ACC112 (cell line): ENCODE measurements around the gene RPL14.
"Not testable (repeated sequence)": the region's sequence is repeated elsewhere in the genome, so short reads cannot be mapped to it uniquely, and the experiment has no call there.

Experiments
- H2AFZ ChIP-seq: fragments of 200-600 bp; sonication (generic); one replicate; pipeline ENCODE4 v1.6.0; 2017; ENCODE audit warnings: antibody characterized with exemption, low read length; ENCODE audit not compliant: unreplicated experiment
- H3K27ac ChIP-seq: fragments of 200-600 bp; sonication (generic); 2 replicates; pipeline ENCODE4 v1.5.1; 2014; ENCODE audit warnings: low read depth, mild to moderate bottlenecking, antibody characterized with exemption, low read length, moderate library complexity
- H3K27me3 ChIP-seq: fragments of 200-600 bp; sonication (generic); 2 replicates; pipeline ENCODE4 v1.6.1; 2014; ENCODE audit warnings: mild to moderate bottlenecking, antibody characterized with exemption, low read length, moderate library complexity, mixed read lengths; ENCODE audit not compliant: insufficient read depth
- H3K36me3 ChIP-seq: fragments of 200-600 bp; sonication (generic); 2 replicates; pipeline ENCODE4 v1.6.1; 2016; ENCODE audit warnings: mild to moderate bottlenecking, antibody characterized with exemption, low read length, moderate library complexity, mixed read lengths; ENCODE audit not compliant: insufficient read depth
- H3K4me1 ChIP-seq: fragments of 200-600 bp; sonication (generic); one replicate; pipeline ENCODE4 v1.6.1; 2016; ENCODE audit warnings: low read length, mixed read lengths; ENCODE audit not compliant: insufficient read depth, unreplicated experiment, control insufficient read depth
- H3K4me3 ChIP-seq: fragments of 200-600 bp; sonication (generic); 2 replicates; pipeline ENCODE4 v1.5.1; 2014; ENCODE audit warnings: mild to moderate bottlenecking, low read depth, low read length
- H3K79me2 ChIP-seq: fragments of 200-600 bp; sonication (generic); one replicate; pipeline ENCODE4 v1.6.0; 2016; ENCODE audit warnings: low read length; ENCODE audit not compliant: control insufficient read depth, unreplicated experiment, insufficient read depth

Gene RPL14

GRCh38 chr3:40462838-40463237 is 5.7 kb downstream of the RPL14 start:
- not testable (repeated sequence) for H2AFZ ChIP-seq, H3K27me3 ChIP-seq, H3K27ac ChIP-seq, H3K4me3 ChIP-seq
- peaks cover 23% of the 10 kb centered on the region for H3K79me2 ChIP-seq
- H3K4me1 ChIP-seq = peaks cover 20% of the 10 kb centered on the region
- H3K36me3 ChIP-seq = peaks cover 36% of the 10 kb centered on the region

GRCh38 chr3:40463579-40463978 is 6.4 kb downstream of the RPL14 start:
- Histone ChIP-seq H3K27ac (no peak overlapping the region), H3K79me2 (peaks cover 16% of the 10 kb centered on the region), H3K4me1 (peaks cover 16% of the 10 kb centered on the region), H2AFZ (no peak overlapping the region), H3K4me3 (no peak overlapping the region), H3K36me3 (peaks cover 31% of the 10 kb centered on the region), H3K27me3 (no peaks in the 10 kb centered on the region)

- no peak overlapping the region for H3K4me3 ChIP-seq
- H3K79me2 ChIP-seq = peaks cover 7% of the 10 kb centered on the region
- H3K27ac ChIP-seq = no peak overlapping the region
- H3K27me3 ChIP-seq = no peaks in the 10 kb centered on the region
- peaks cover 8% of the 10 kb centered on the region for H3K4me1 ChIP-seq
- no peak overlapping the region for H2AFZ ChIP-seq
- peaks cover 23% of the 10 kb centered on the region for H3K36me3 ChIP-seq
These were observed 7.4 kb downstream of the RPL14 start for GRCh38 chr3:40464339-40465110.

GRCh38 chr3:40465111-40465407 is 7.9 kb downstream of the RPL14 start:
- H3K36me3 ChIP-seq = peaks cover 21% of the 10 kb centered on the region

DNA sequence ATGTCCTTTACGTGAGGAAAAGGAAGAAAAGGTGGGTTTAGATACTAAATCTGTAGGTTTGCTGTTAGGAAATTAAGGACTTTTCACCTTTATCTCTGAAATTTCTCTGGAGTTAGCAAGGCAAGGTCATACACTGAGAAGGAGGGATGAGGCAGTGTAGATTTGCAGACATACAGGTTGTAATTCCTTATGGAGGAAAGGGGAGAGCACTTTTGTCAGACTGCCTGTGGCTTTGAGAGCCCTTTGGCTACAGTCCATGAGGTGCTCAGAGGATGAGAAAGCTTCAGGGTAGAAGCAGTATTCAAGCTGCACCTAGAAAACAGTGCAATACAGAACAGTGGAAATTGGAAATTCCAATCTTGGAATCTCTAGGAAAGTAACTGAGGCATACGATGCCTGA is 8.3 kb downstream of the RPL14 start:
- Histone ChIP-seq H3K4me3 (no peak overlapping the region), H2AFZ (no peak overlapping the region), H3K27ac (no peak overlapping the region), H3K4me1 (peaks cover under 1% of the 10 kb centered on the region), H3K27me3 (no peaks in the 10 kb centered on the region), H3K79me2 (no peaks in the 10 kb centered on the region), H3K36me3 (peaks cover 17% of the 10 kb centered on the region)

More at GRCh38 chr3:40465111-40465407, 7.9 kb downstream of the RPL14 start:
- Histone ChIP-seq H2AFZ (no peak overlapping the region), H3K27me3 (no peaks in the 10 kb centered on the region), H3K4me1 (peaks cover 4% of the 10 kb centered on the region), H3K27ac (no peak overlapping the region), H3K79me2 (peaks cover 3% of the 10 kb centered on the region), H3K4me3 (no peak overlapping the region)

GRCh38 chr3:40468018-40468417 is 10.9 kb downstream of the RPL14 start:
- H3K27ac ChIP-seq = no peak overlapping the region
- no peaks in the 10 kb centered on the region for H3K79me2 ChIP-seq
- H3K4me3 ChIP-seq = no peak overlapping the region
- H3K4me1 ChIP-seq = no peaks in the 10 kb centered on the region
- no peak overlapping the region for H2AFZ ChIP-seq
- peaks cover 6% of the 10 kb centered on the region for H3K36me3 ChIP-seq
- H3K27me3 ChIP-seq = no peaks in the 10 kb centered on the region

DNA sequence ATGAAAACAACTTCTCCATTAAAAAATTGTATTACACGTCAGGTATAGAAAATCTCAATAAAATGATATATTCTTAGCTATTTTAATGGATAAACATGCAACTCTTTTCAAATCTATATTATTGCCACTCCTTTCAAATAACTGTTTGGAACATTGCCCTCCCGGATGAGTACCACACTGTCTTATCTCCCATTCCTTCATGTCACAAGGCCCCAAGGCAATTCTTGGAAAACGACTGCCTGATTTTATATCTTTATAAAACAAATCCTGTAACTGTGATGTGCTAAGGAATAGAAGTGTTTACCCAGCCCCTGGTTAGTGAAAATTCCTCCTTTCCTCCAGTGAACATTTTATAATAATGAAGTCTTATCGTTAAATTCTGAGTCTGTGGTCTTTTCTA is 13.6 kb downstream of the RPL14 start:
- Histone ChIP-seq H3K4me1 (no peaks in the 10 kb centered on the region), H3K4me3 (no peak overlapping the region), H3K79me2 (no peaks in the 10 kb centered on the region), H3K27ac (no peak overlapping the region), H3K27me3 (no peaks in the 10 kb centered on the region), H2AFZ (no peak overlapping the region), H3K36me3 (no peaks in the 10 kb centered on the region)

DNA sequence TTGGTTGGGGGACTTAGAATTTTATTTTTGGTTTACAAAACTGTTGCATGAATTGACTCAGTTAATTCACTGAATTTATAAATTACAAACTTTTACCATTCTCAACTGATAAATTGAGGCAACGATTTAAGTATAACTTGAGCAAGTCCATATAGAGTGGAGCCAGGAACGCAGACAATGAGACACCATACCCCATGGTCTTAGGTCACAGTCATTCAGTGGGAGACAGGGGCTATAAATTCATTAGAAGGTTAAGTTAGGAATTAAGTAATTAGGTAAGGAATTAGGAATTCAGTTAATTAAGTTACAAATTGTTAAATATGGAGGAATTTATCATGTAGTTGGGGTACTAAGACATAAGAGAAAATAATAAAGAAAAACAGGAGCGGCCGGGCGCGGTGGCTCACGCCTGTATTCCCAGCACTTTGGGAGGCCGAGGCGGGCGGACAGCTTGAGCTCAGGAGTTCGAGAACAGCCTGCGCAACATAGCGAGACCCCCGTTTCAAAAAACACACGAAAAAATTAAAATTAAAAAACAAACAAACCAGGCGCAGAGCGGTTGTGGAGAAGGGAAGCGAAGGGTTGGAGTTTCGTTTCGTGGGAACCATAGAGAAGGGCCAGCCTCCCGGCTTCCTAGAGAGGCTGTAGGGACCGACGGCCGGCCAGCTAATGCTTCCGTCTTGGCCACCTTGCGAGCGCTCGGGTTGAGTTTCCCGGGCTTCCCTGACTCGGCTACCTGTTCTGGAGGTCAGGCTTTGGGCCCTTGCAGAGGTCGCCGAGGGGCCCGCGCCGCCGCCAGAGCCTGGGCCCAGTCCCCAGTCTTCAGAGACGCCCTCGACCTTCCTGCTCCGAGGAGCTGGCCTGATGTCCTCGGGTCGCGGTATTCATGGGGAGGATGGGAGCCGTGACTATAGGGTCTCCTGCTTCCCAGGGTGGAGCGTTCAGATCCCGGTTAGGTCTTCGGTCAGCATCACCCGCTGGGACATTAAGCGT is 19.6 kb downstream of the RPL14 start, which contains the start of gene ZNF619:
TSS of gene ZNF619 (plus strand) at position 645 of the 993 bp plus-strand sequence. CDS start 858 bp downstream, outside the sequence.
- Histone ChIP-seq H3K36me3 (peaks cover 6% of the 10 kb centered on the region; the same call in 1 of the 2 replicates), H3K27ac (peak within 1 kb of the TSS; percentile 35; the same call in 1 of the 2 replicates), H3K27me3 (no peaks in the 10 kb centered on the region), H2AFZ (peak within 1 kb of the TSS; percentile 99), H3K4me3 (peak within 1 kb of the TSS; percentile 88), H3K4me1 (peaks cover 9% of the 10 kb centered on the region), H3K79me2 (no peaks in the 10 kb centered on the region)

DNA sequence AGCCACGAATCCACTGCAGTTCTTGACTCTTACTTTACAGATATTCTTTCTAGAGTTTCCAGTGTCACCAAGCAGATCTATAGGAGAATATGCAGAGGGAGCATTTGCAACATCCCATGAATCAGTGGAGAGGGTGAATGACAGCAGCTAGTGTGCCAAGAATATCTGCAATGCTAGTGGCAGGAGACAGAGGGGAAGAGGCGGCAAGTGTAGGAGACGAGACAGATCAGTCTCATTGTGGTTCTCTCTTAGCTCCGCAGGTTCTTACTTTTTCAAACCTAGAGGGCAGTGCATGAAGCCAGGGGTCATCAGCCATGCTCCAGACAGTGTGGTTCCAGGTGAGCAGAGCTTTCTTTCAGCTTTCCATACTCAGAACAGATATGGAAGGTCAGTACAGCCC is 20.5 kb downstream of the RPL14 start:
- H3K27me3 ChIP-seq = no peaks in the 10 kb centered on the region
- H3K4me3 ChIP-seq = peak overlapping the region; percentile 88
- H3K27ac ChIP-seq = no peak overlapping the region
- peaks cover 7% of the 10 kb centered on the region; the same call in 1 of the 2 replicates for H3K36me3 ChIP-seq
- H3K4me1 ChIP-seq = peaks cover 9% of the 10 kb centered on the region
- peak overlapping the region; percentile 99 for H2AFZ ChIP-seq
- no peaks in the 10 kb centered on the region for H3K79me2 ChIP-seq

DNA sequence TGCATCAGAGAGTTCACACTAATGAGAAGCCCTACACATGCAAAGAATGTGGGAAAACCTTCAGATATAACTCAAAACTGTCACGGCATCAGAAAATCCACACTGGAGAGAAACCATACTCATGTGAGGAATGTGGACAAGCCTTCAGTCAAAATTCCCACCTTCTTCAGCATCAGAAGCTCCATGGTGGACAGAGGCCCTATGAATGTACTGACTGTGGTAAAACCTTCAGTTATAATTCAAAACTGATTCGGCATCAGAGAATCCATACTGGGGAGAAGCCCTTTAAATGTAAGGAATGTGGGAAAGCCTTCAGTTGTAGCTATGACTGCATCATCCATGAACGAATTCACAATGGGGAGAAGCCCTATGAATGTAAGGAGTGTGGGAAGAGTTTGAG is 30.0 kb downstream of the RPL14 start:
- no peak overlapping the region for H3K4me3 ChIP-seq
- no peaks in the 10 kb centered on the region for H3K27me3 ChIP-seq
- H3K36me3 ChIP-seq = peaks cover 48% of the 10 kb centered on the region
- H3K27ac ChIP-seq = no peak overlapping the region
- H2AFZ ChIP-seq = no peak overlapping the region
- no peaks in the 10 kb centered on the region for H3K79me2 ChIP-seq
- H3K4me1 ChIP-seq = no peaks in the 10 kb centered on the region
